Fibroblast of skin of left quadriceps (primary cell): ENCODE measurements around the gene BMPR1A.
"Not testable (repeated sequence)": the region's sequence is repeated elsewhere in the genome, so short reads cannot be mapped to it uniquely, and the experiment has no call there.

Experiments
- DNase-seq, 2 experiments: peaks; one replicate each; pipeline ENCODE4 v3.0.0-alpha.2; 2013; ENCODE audit warnings: low read depth in 2 of 2

The BMPR1A gene

GRCh38 chr10:86968271-86968993, 212.0 kb downstream of the BMPR1A start, which contains the start of gene ADIRF:
Gene ADIRF (plus strand): TSS chr10:86968482. CDS start chr10:86968545, 63 bp downstream.
- DNase-seq, result no peak

- DNase-seq, result no peak
These were observed 212.6 kb downstream of the BMPR1A start for GRCh38 chr10:86968994-86969355.

GRCh38 chr10:86969421-86970041, 213.1 kb downstream of the BMPR1A start:
- DNase-seq, result no peak

GRCh38 chr10:86970162-86970981, 214.0 kb downstream of the BMPR1A start:
- DNase-seq, result no peak

GRCh38 chr10:86970982-86971231, 214.5 kb downstream of the BMPR1A start:
- DNase-seq, result no peak

- DNase-seq, result peak; percentile 58 to 62
These were observed 215.0 kb downstream of the BMPR1A start for GRCh38 chr10:86971232-86971991.

- no peak for DNase-seq
These were observed 216.4 kb downstream of the BMPR1A start for GRCh38 chr10:86972613-86973380.

- DNase-seq, result no peak
These were observed 218.1 kb downstream of the BMPR1A start for GRCh38 chr10:86974484-86974883.

- no peak for DNase-seq
These were observed 220.1 kb downstream of the BMPR1A start for GRCh38 chr10:86976362-86977056.

GRCh38 chr10:86978457-86978856, 222.0 kb downstream of the BMPR1A start:
- DNase-seq, result not testable (repeated sequence)

- no peak for DNase-seq
These were observed 222.9 kb downstream of the BMPR1A start for GRCh38 chr10:86979296-86979818.

- no peak for DNase-seq
These were observed 223.6 kb downstream of the BMPR1A start for GRCh38 chr10:86979977-86980448.

- DNase-seq, result not testable (repeated sequence)
These were observed 224.6 kb downstream of the BMPR1A start for GRCh38 chr10:86981020-86981419.

GRCh38 chr10:86981716-86982115, 225.3 kb downstream of the BMPR1A start:
- no peak for DNase-seq
